Hepatocyte (in vitro differentiated cells): ENCODE measurements around the gene MYO1F. TPM values are rescaled to one million over a fixed set of nuclear protein-coding genes. Genes with fewer than 3 reads are reported as not detected.

Source experiments
- DNase-seq: peaks from one replicate; pipeline ENCODE4 v3.0.0-alpha.2; 2016; ENCODE audit warnings: low spot score
- H2AFZ ChIP-seq: fragments of 200-600 bp; sonication (generic); 2 replicates; pipeline ENCODE4 v1.6.0; 2016; ENCODE audit warnings: antibody characterized with exemption, mild to moderate bottlenecking
- H3K27ac ChIP-seq: fragments of 200-600 bp; sonication (generic); 2 replicates; pipeline ENCODE4 v1.5.1; 2016; ENCODE audit warnings: mild to moderate bottlenecking
- H3K27me3 ChIP-seq: fragments of 200-600 bp; sonication (generic); 2 replicates; pipeline ENCODE4 v1.6.1; 2016
- H3K36me3 ChIP-seq: fragments of 200-600 bp; sonication (generic); replicated peaks from 2 replicates; pipeline ENCODE4 v1.5.1; 2016; ENCODE audit warnings: low read depth; ENCODE audit not compliant: insufficient read depth
- H3K4me1 ChIP-seq: fragments of 200-600 bp; sonication (generic); 2 replicates; pipeline ENCODE4 v1.5.1; 2016; ENCODE audit warnings: mild to moderate bottlenecking, moderate library complexity; ENCODE audit not compliant: insufficient read depth
- H3K4me2 ChIP-seq: fragments of 200-600 bp; sonication (generic); 2 replicates; pipeline ENCODE4 v1.6.0; 2016
- H3K4me3 ChIP-seq: fragments of 200-600 bp; sonication (generic); 2 replicates; pipeline ENCODE4 v1.5.1; 2016; ENCODE audit warnings: mild to moderate bottlenecking
- H3K79me2 ChIP-seq: fragments of 200-600 bp; sonication (generic); 2 replicates; pipeline ENCODE4 v1.6.0; 2017; ENCODE audit warnings: mild to moderate bottlenecking
- H3K9me2 ChIP-seq: fragments of 200-600 bp; sonication (generic); replicated peaks from 2 replicates; pipeline ENCODE4 v1.6.0; 2017; ENCODE audit warnings: mild to moderate bottlenecking; ENCODE audit not compliant: insufficient read depth
- H3K9me3 ChIP-seq: fragments of 200-600 bp; sonication (generic); 2 replicates; pipeline ENCODE4 v1.5.1; 2016; ENCODE audit warnings: low read depth, mild to moderate bottlenecking
- H4K20me1 ChIP-seq: fragments of 200-600 bp; sonication (generic); 2 replicates; pipeline ENCODE4 v1.6.0; 2016; ENCODE audit warnings: mild to moderate bottlenecking; ENCODE audit not compliant: insufficient read depth, poor library complexity, severe bottlenecking
- EZH2 ChIP-seq: fragments of 200-600 bp; sonication (generic); IDR thresholded peaks from 2 replicates; pipeline ENCODE4 v1.6.1; 2016; ENCODE audit warnings: antibody characterized with exemption, mild to moderate bottlenecking, borderline replicate concordance
- EZH2phosphoT487 ChIP-seq: fragments of 200-600 bp; sonication (generic); IDR thresholded peaks from one replicate; pipeline ENCODE4 v1.6.1; 2018; ENCODE audit warnings: antibody characterized with exemption, mild to moderate bottlenecking, low read depth, moderate library complexity; ENCODE audit not compliant: unreplicated experiment, severe bottlenecking
- WGBS: methylation state at CpG from one replicate; pipeline ENCODE4 v1.1.6; 2016; ENCODE audit warnings: low lambda C conversion rate; ENCODE audit errors: missing lambda C conversion rate; 5-methylcytosine and 5-hydroxymethylcytosine counted together
- polyA plus RNA-seq: library from polyadenylated mRNA; unstranded; fragments of >200 nt; fragmentation: Nextera tagmentation; extraction: Ambion mirVana; gene quantifications from 2 replicates; pipeline ENCODE4 v1.2.1, GENCODE V29; 2016
- total RNA-seq: library from RNA; depleted of rRNA; stranded (reverse); fragments of >200 nt; gene quantifications from 2 replicates; pipeline ENCODE4 v1.2.3, GENCODE V29; 2014
- TF ChIP-seq, protein P1 (sequence below): fragments of 200-600 bp; sonication (generic); IDR thresholded peaks from 2 replicates; pipeline ENCODE4 v1.5.1; 2016; ENCODE audit warnings: antibody characterized with exemption, mild to moderate bottlenecking; ENCODE audit not compliant: poor library complexity

Gene MYO1F
- total and polyA plus RNA-seq, 2 experiments from 2014 or later: 0.13 to 1.0 TPM

- no peak overlapping the region for H3K4me3 ChIP-seq
- WGBS: 95% methylated on average over 4 of the region's 4 CpGs
- H3K27me3 ChIP-seq: no peaks in the 10 kb centered on the region
- H3K79me2 ChIP-seq: peaks cover 15% of the 10 kb centered on the region
- H4K20me1 ChIP-seq: no peaks in the 10 kb centered on the region
- no peaks in the 10 kb centered on the region for H3K9me3 ChIP-seq
- no peak for DNase-seq
- no peak overlapping the region for H3K27ac ChIP-seq
- no peak overlapping the region for H3K4me2 ChIP-seq
- H2AFZ ChIP-seq: no peak overlapping the region
- TF ChIP-seq EZH2phosphoT487 (no peak), EZH2 (no peak)
- TF ChIP-seq, protein P1, sequence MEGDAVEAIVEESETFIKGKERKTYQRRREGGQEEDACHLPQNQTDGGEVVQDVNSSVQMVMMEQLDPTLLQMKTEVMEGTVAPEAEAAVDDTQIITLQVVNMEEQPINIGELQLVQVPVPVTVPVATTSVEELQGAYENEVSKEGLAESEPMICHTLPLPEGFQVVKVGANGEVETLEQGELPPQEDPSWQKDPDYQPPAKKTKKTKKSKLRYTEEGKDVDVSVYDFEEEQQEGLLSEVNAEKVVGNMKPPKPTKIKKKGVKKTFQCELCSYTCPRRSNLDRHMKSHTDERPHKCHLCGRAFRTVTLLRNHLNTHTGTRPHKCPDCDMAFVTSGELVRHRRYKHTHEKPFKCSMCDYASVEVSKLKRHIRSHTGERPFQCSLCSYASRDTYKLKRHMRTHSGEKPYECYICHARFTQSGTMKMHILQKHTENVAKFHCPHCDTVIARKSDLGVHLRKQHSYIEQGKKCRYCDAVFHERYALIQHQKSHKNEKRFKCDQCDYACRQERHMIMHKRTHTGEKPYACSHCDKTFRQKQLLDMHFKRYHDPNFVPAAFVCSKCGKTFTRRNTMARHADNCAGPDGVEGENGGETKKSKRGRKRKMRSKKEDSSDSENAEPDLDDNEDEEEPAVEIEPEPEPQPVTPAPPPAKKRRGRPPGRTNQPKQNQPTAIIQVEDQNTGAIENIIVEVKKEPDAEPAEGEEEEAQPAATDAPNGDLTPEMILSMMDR: no peak
- H3K9me2 ChIP-seq: no peaks in the 10 kb centered on the region
- H3K36me3 ChIP-seq: no peaks in the 10 kb centered on the region
- peaks cover 6% of the 10 kb centered on the region for H3K4me1 ChIP-seq
Measured at GRCh38 chr19:8607386-8607785, 30.1 kb upstream of the MYO1F start.

GRCh38 chr19:8605514-8605913, 28.3 kb upstream of the MYO1F start:
- Histone ChIP-seq H3K27ac (no peak overlapping the region), H3K9me2 (no peaks in the 10 kb centered on the region), H3K4me2 (no peak overlapping the region), H3K36me3 (no peaks in the 10 kb centered on the region), H3K9me3 (no peaks in the 10 kb centered on the region), H3K4me1 (peaks cover 3% of the 10 kb centered on the region), H2AFZ (no peak overlapping the region), H4K20me1 (no peaks in the 10 kb centered on the region), H3K79me2 (peaks cover 15% of the 10 kb centered on the region), H3K4me3 (no peak overlapping the region), H3K27me3 (no peaks in the 10 kb centered on the region)
- DNase-seq: no peak
- TF ChIP-seq EZH2phosphoT487: no peak
- no peak for TF ChIP-seq EZH2
- TF ChIP-seq, protein P1: no peak
- WGBS: 98% methylated on average over 15 of the region's 17 CpGs

- WGBS: 91% methylated on average over 5 of the region's 5 CpGs
- H3K4me2 ChIP-seq: no peak overlapping the region
- TF ChIP-seq EZH2 (no peak), EZH2phosphoT487 (no peak)
- TF ChIP-seq, protein P1: no peak
- H2AFZ ChIP-seq: no peak overlapping the region
- H3K36me3 ChIP-seq: no peaks in the 10 kb centered on the region
- H3K27me3 ChIP-seq: no peaks in the 10 kb centered on the region
- no peaks in the 10 kb centered on the region for H3K9me2 ChIP-seq
- H3K9me3 ChIP-seq: no peaks in the 10 kb centered on the region
- H3K4me1 ChIP-seq: no peaks in the 10 kb centered on the region
- DNase-seq: no peak
- no peaks in the 10 kb centered on the region for H4K20me1 ChIP-seq
- H3K4me3 ChIP-seq: no peak overlapping the region
- no peak overlapping the region for H3K27ac ChIP-seq
- no peaks in the 10 kb centered on the region for H3K79me2 ChIP-seq
Measured at GRCh38 chr19:8601796-8602195, 24.6 kb upstream of the MYO1F start.

DNA sequence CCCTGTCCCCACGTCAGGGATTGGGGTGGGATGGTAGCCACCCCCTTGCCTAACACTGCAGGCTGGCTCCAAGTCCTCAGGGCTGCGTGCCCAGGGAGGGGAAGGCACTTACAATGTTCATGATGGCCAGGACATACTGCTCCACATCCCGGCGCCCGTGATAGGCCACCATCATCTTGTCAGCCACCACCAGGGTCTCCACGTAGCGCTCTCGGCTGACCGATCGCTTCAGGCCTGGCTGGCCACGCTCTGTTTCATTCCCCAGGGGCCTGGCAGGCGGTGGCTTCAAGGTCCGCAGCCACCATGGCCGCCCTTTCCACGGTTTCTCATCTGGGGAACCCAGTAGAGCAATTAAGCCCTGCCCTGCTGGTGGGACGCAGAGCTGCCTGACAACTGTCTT, 23.6 kb upstream of the MYO1F start:
- no peaks in the 10 kb centered on the region for H3K4me1 ChIP-seq
- no peaks in the 10 kb centered on the region for H4K20me1 ChIP-seq
- no peaks in the 10 kb centered on the region for H3K9me3 ChIP-seq
- WGBS: 98% methylated on average over 16 of the region's 16 CpGs
- H3K4me3 ChIP-seq: no peak overlapping the region
- no peaks in the 10 kb centered on the region for H3K9me2 ChIP-seq
- TF ChIP-seq EZH2: no peak
- no peak for TF ChIP-seq EZH2phosphoT487
- DNase-seq: no peak
- H3K27ac ChIP-seq: no peak overlapping the region
- H2AFZ ChIP-seq: no peak overlapping the region
- H3K79me2 ChIP-seq: no peaks in the 10 kb centered on the region
- no peaks in the 10 kb centered on the region for H3K27me3 ChIP-seq
- H3K4me2 ChIP-seq: no peak overlapping the region
- no peaks in the 10 kb centered on the region for H3K36me3 ChIP-seq
